Peyer's patch (tissue), 4 donors: Measurements from ENCODE around the gene GPATCH3.

Experiments used
- POLR2A ChIP-seq, 2 donors: fragments of 450-650 bp; IDR thresholded peaks; one replicate each; pipeline ENCODE4 v1.5.1; 2017; ENCODE audit warnings: antibody characterized with exemption in 2 of 2, mild to moderate bottlenecking in 2 of 2, moderate library complexity in 2 of 2
- TF ChIP-seq, protein P1 (sequence below), 6 experiments: fragments of 450-650 bp in 4 of 6; fragments of 200-600 bp in 2 of 6; sonication (generic) in 1 of 6; IDR thresholded peaks; one replicate each; pipeline ENCODE4 v1.5.1; 2017 to 2019; ENCODE audit warnings: antibody characterized with exemption in 6 of 6, mild to moderate bottlenecking in 3 of 6, moderate library complexity in 1 of 6

DNA sequence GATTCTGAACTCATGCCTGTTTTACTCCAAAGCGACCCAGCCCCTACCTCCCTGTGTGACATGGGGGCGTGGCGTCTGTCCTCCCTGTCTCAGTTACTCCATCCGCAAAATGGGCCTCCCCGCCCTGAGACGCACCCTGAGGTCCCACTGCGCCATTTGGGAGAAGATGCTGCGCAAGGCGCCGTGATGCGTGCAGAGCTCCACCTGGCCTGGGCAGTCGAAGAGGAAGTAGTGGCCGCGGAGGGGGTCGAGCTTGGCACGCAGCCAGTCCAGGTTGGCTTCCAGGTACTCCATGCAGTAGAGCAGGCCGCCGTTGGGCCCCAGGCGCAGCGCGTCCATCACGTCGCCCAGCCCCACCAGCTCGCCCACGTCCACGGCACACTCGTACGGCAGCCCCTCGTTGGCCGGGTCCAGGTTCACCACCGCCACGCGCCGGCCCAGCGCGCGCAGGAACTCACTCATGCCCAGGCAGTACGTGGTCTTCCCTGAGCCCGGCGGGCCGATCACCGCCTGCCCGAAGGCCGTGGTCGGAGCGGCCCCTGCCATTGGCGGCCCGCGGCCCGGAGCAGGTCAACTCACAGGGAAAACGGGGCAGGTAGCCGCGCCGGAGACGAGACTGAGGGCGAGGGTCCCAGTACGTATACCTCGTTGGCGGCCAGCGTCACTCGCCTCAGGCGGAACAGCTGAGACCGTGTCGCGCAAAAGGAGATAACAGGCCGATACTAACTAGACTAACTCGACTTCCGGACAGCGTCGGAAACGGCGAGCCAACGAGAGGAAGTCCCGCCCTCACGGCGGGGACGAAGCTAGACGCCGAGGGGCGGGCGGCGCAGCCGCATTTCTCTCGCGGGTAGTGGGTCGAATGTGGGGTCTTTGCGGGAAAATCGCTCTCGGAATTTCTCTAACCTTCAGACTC, 10.5 kb downstream of the GPATCH3 start, which contains the start of gene GPN2:
- TF ChIP-seq, protein P1, sequence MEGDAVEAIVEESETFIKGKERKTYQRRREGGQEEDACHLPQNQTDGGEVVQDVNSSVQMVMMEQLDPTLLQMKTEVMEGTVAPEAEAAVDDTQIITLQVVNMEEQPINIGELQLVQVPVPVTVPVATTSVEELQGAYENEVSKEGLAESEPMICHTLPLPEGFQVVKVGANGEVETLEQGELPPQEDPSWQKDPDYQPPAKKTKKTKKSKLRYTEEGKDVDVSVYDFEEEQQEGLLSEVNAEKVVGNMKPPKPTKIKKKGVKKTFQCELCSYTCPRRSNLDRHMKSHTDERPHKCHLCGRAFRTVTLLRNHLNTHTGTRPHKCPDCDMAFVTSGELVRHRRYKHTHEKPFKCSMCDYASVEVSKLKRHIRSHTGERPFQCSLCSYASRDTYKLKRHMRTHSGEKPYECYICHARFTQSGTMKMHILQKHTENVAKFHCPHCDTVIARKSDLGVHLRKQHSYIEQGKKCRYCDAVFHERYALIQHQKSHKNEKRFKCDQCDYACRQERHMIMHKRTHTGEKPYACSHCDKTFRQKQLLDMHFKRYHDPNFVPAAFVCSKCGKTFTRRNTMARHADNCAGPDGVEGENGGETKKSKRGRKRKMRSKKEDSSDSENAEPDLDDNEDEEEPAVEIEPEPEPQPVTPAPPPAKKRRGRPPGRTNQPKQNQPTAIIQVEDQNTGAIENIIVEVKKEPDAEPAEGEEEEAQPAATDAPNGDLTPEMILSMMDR (IDR thresholded peaks at IDR 0.05), result no peak
- TF ChIP-seq POLR2A (IDR thresholded peaks at IDR 0.05), result peak; percentile 72 to 76
